H9 (cell line): Measurements from ENCODE around the gene C15orf61. TPM values are rescaled to one million over a fixed set of nuclear protein-coding genes. Genes with fewer than 3 reads are reported as not detected.

Experiments used
- DNase-seq: peaks from one replicate; pipeline ENCODE4 v3.0.0-alpha.2; 2017
- H2AFZ ChIP-seq: one replicate; pipeline ENCODE4 v1.6.1; 2013; ENCODE audit warnings: mild to moderate bottlenecking, low read length, control low read depth, moderate library complexity
- H2AK5ac ChIP-seq: 2 replicates; pipeline ENCODE4 v1.6.1; 2013; ENCODE audit warnings: low read length, control low read depth, mixed read lengths; ENCODE audit not compliant: insufficient read length
- H2BK120ac ChIP-seq: one replicate; pipeline ENCODE4 v1.6.1; 2013; ENCODE audit warnings: low read depth, mild to moderate bottlenecking, low read length, control low read depth, inconsistent platforms; ENCODE audit not compliant: poor library complexity, severe bottlenecking
- H2BK12ac ChIP-seq: 2 replicates; pipeline ENCODE4 v1.6.1; 2013; ENCODE audit warnings: low read length, control low read depth, mixed read lengths, low read depth; ENCODE audit not compliant: insufficient read length
- H2BK15ac ChIP-seq: 2 replicates; pipeline ENCODE4 v1.6.1; 2013; ENCODE audit warnings: low read depth, low read length, control low read depth
- H2BK20ac ChIP-seq: one replicate; pipeline ENCODE4 v1.6.1; 2013; ENCODE audit warnings: low read depth, mild to moderate bottlenecking, low read length, control low read depth, inconsistent platforms; ENCODE audit not compliant: poor library complexity, severe bottlenecking
- H2BK5ac ChIP-seq: 2 replicates; pipeline ENCODE4 v1.6.1; 2013; ENCODE audit warnings: low read length, control low read depth, mixed read lengths; ENCODE audit not compliant: insufficient read length
- H3K14ac ChIP-seq: 2 replicates; pipeline ENCODE4 v1.6.1; 2013; ENCODE audit warnings: low read length, control low read depth; ENCODE audit not compliant: insufficient read depth
- H3K18ac ChIP-seq: 2 replicates; pipeline ENCODE4 v1.6.1; 2013; ENCODE audit warnings: low read depth, mild to moderate bottlenecking, mixed read lengths, low read length, control low read depth; ENCODE audit not compliant: insufficient read length
- H3K23ac ChIP-seq: 2 replicates; pipeline ENCODE4 v1.6.1; 2013; ENCODE audit warnings: low read length, control low read depth, mixed read lengths, low read depth; ENCODE audit not compliant: insufficient read length
- H3K23me2 ChIP-seq: 2 replicates; pipeline ENCODE4 v1.6.1; 2013; ENCODE audit warnings: low read depth, mild to moderate bottlenecking, mixed read lengths, low read length, control low read depth; ENCODE audit not compliant: insufficient read length, poor library complexity, severe bottlenecking
- H3K27ac ChIP-seq: 2 replicates; pipeline ENCODE4 v1.5.1; 2013; ENCODE audit warnings: low read length, control low read depth, mixed read lengths, low read depth; ENCODE audit not compliant: insufficient read length
- H3K27me3 ChIP-seq: 2 replicates; pipeline ENCODE4 v1.6.1; 2013; ENCODE audit warnings: low read length, control low read depth, inconsistent platforms; ENCODE audit not compliant: insufficient read depth
- H3K4ac ChIP-seq: 2 replicates; pipeline ENCODE4 v1.6.1; 2013; ENCODE audit warnings: low read depth, mild to moderate bottlenecking, control low read depth, inconsistent platforms, low read length, moderate library complexity
- H3K4me1 ChIP-seq: 2 replicates; pipeline ENCODE4 v1.6.1; 2013; ENCODE audit warnings: low read length, control low read depth, inconsistent platforms; ENCODE audit not compliant: insufficient read depth
- H3K4me2 ChIP-seq: 2 replicates; pipeline ENCODE4 v1.6.1; 2013; ENCODE audit warnings: low read length, control low read depth, mixed read lengths; ENCODE audit not compliant: insufficient read length, insufficient read depth
- H3K56ac ChIP-seq: 2 replicates; pipeline ENCODE4 v1.6.1; 2013; ENCODE audit warnings: low read depth, mild to moderate bottlenecking, mixed read lengths, low read length, control low read depth; ENCODE audit not compliant: insufficient read length
- H3K79me1 ChIP-seq: 2 replicates; pipeline ENCODE4 v1.6.1; 2013; ENCODE audit warnings: low read depth, mild to moderate bottlenecking, moderate library complexity, low read length, control low read depth, inconsistent platforms; ENCODE audit not compliant: insufficient read depth, poor library complexity, severe bottlenecking
- H3K79me2 ChIP-seq: 2 replicates; pipeline ENCODE4 v1.6.1; 2013; ENCODE audit warnings: low read length, control low read depth, inconsistent platforms; ENCODE audit not compliant: insufficient read depth
- H3K9ac ChIP-seq: 2 replicates; pipeline ENCODE4 v1.6.1; 2013; ENCODE audit warnings: low read length, control low read depth, mixed read lengths; ENCODE audit not compliant: insufficient read length; ENCODE audit errors: extremely low read depth
- H3K9me3 ChIP-seq: one replicate; pipeline ENCODE4 v1.6.1; 2013; ENCODE audit warnings: low read depth, low read length, inconsistent platforms; ENCODE audit not compliant: control insufficient read depth
- H3T11ph ChIP-seq: one replicate; pipeline ENCODE4 v1.6.1; 2013; ENCODE audit warnings: mild to moderate bottlenecking, low read length, control low read depth, inconsistent platforms
- H4K20me1 ChIP-seq: one replicate; pipeline ENCODE4 v1.6.1; 2013; ENCODE audit not compliant: control insufficient read depth, insufficient read length, insufficient read depth
- H4K5ac ChIP-seq: 2 replicates; pipeline ENCODE4 v1.6.1; 2013; ENCODE audit warnings: low read depth, mild to moderate bottlenecking, mixed read lengths, low read length, control low read depth; ENCODE audit not compliant: insufficient read length
- H4K8ac ChIP-seq: replicated peaks from 2 replicates; pipeline ENCODE4 v1.6.1; 2013; ENCODE audit warnings: low read length, control low read depth, mixed read lengths, low read depth; ENCODE audit not compliant: insufficient read length
- H4K91ac ChIP-seq: 2 replicates; pipeline ENCODE4 v1.6.1; 2013; ENCODE audit warnings: low read depth, mild to moderate bottlenecking, moderate library complexity, mixed read lengths, low read length, control low read depth; ENCODE audit not compliant: insufficient read length
- H3K27ac Mint-ChIP-seq, 3 experiments: 2 replicates in 2 of 3; 3 replicates in 1 of 3; pipeline ENCODE4 v1.8.0; 2020 to 2021; ENCODE audit warnings: mixed read lengths in 3 of 3, mild to moderate bottlenecking in 1 of 3, moderate library complexity in 1 of 3
- H3K27me3 Mint-ChIP-seq: 2 replicates; pipeline ENCODE4 v1.8.0; 2021; ENCODE audit warnings: low read depth, mild to moderate bottlenecking, moderate library complexity, mixed read lengths
- H3K36me3 Mint-ChIP-seq, 3 experiments: 2 replicates in 2 of 3; 3 replicates in 1 of 3; pipeline ENCODE4 v1.8.0; 2020 to 2021; ENCODE audit warnings: low read depth in 3 of 3, mixed read lengths in 3 of 3; ENCODE audit not compliant: insufficient read depth in 1 of 3
- H3K4me1 Mint-ChIP-seq, 2 experiments: 2 replicates each; pipeline ENCODE4 v1.8.0; 2020; ENCODE audit warnings: mixed read lengths in 2 of 2
- H3K4me3 Mint-ChIP-seq, 2 experiments: 2 replicates in 1 of 2; 3 replicates in 1 of 2; pipeline ENCODE4 v1.8.0; 2020 to 2021; ENCODE audit warnings: mild to moderate bottlenecking in 2 of 2, mixed read lengths in 2 of 2, moderate library complexity in 1 of 2
- H3K9me3 Mint-ChIP-seq, 2 experiments: 2 replicates in 1 of 2; 3 replicates in 1 of 2; pipeline ENCODE4 v1.8.0; 2020; ENCODE audit warnings: mild to moderate bottlenecking in 2 of 2, mixed read lengths in 2 of 2, moderate library complexity in 1 of 2
- WGBS: extraction: QIAGEN DNeasy Blood & Tissue Kit; methylation state at CpG from one replicate; pipeline ENCODE4 v1.1.7; 2013; ENCODE audit warnings: missing lambda C conversion rate, low lambda C conversion rate, mixed read lengths; ENCODE audit not compliant: insufficient read length; ENCODE audit errors: extremely low coverage; 5-methylcytosine and 5-hydroxymethylcytosine counted together
- total RNA-seq: library from RNA; stranded (reverse); gene quantifications from 2 replicates; pipeline ENCODE4 v1.2.1, GENCODE V29; 2021
- TF ChIP-seq, protein P1 (sequence below): fragments of 200-600 bp; sonication (generic); conservative IDR thresholded peaks from 3 replicates; pipeline ENCODE4 v1.8.0; 2021; ENCODE audit warnings: antibody characterized with exemption, mild to moderate bottlenecking

C15orf61 gene
- total RNA-seq, 1 experiment from 2014 or later = 2.6 TPM

DNA sequence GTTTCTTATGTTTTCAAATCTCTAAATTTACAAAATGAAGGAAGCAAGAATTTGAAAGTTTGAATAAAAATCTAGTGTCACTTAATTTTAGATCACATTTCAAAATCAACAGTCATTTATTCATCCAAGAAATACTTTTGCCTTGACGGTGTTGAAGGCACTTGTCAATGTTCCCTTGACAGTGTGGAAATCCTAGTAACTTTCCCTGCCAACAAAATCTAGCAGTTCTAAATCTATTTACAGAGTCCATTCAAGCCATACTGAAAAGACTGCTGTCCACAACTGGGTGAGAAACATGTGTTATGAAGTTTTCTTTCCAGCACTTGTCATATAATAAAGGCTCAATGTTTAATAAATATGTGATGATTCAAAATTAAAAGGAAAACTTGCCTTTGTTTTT is 12.9 kb downstream of the C15orf61 start:
- H2BK12ac ChIP-seq = no peak overlapping the region
- no peak overlapping the region for H3K4me3 Mint-ChIP-seq
- no peak overlapping the region for H3K4ac ChIP-seq
- no peaks in the 10 kb centered on the region for H3K9me3 Mint-ChIP-seq
- H3K9me3 ChIP-seq = no peaks in the 10 kb centered on the region
- H2AFZ ChIP-seq = no peak overlapping the region
- H3K23me2 ChIP-seq = no peaks in the 10 kb centered on the region
- H3K23ac ChIP-seq = no peak overlapping the region
- H3K36me3 Mint-ChIP-seq = no peaks in the 10 kb centered on the region
- H3K27ac Mint-ChIP-seq = no peak overlapping the region
- no peak overlapping the region for H3K4me2 ChIP-seq
- H3K27me3 Mint-ChIP-seq = peaks cover 3% of the 10 kb centered on the region; the same call in 1 of the 2 replicates
- H4K8ac ChIP-seq = no peak overlapping the region
- no peak overlapping the region for H2BK120ac ChIP-seq
- no peak overlapping the region for H2BK15ac ChIP-seq
- no peak overlapping the region for H2AK5ac ChIP-seq
- H3K27me3 ChIP-seq = no peaks in the 10 kb centered on the region
- DNase-seq = no peak
- TF ChIP-seq, protein P1, sequence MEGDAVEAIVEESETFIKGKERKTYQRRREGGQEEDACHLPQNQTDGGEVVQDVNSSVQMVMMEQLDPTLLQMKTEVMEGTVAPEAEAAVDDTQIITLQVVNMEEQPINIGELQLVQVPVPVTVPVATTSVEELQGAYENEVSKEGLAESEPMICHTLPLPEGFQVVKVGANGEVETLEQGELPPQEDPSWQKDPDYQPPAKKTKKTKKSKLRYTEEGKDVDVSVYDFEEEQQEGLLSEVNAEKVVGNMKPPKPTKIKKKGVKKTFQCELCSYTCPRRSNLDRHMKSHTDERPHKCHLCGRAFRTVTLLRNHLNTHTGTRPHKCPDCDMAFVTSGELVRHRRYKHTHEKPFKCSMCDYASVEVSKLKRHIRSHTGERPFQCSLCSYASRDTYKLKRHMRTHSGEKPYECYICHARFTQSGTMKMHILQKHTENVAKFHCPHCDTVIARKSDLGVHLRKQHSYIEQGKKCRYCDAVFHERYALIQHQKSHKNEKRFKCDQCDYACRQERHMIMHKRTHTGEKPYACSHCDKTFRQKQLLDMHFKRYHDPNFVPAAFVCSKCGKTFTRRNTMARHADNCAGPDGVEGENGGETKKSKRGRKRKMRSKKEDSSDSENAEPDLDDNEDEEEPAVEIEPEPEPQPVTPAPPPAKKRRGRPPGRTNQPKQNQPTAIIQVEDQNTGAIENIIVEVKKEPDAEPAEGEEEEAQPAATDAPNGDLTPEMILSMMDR = no peak
- H3K18ac ChIP-seq = no peak overlapping the region
- H2BK5ac ChIP-seq = no peak overlapping the region
- no peaks in the 10 kb centered on the region for H3K79me1 ChIP-seq
- no peak overlapping the region for H3T11ph ChIP-seq
- no peaks in the 10 kb centered on the region for H3K79me2 ChIP-seq
- H4K91ac ChIP-seq = no peak overlapping the region
- H3K56ac ChIP-seq = no peak overlapping the region
- H3K4me1 ChIP-seq = no peaks in the 10 kb centered on the region
- no peak overlapping the region for H3K14ac ChIP-seq
- H3K4me1 Mint-ChIP-seq = no peaks in the 10 kb centered on the region
- no peak overlapping the region for H3K27ac ChIP-seq
- no CpG with 5 or more reads among the region's 1 CpG for WGBS
- no peak overlapping the region for H3K9ac ChIP-seq
- no peaks in the 10 kb centered on the region for H4K20me1 ChIP-seq
- H4K5ac ChIP-seq = no peak overlapping the region
- H2BK20ac ChIP-seq = no peak overlapping the region
